Endothelial cell of umbilical vein (primary cell): ENCODE results near the gene ZC3H18. TPM values are rescaled to one million over a fixed set of nuclear protein-coding genes. Genes with fewer than 3 reads are reported as not detected.

ENCODE experiments used
- BruUV-seq: library from RNA; stranded (reverse); fragments of 400-500 nt; replicated peaks from 2 replicates; lab custom pipeline; 2021; lab: Mats Ljungman, UMichigan
- CTCF ChIA-PET: fragments of 300-600, 350-600 bp; sonication (Branson Sonifier 250); formaldehyde crosslinking; loops from one replicate; lab custom pipeline; 2021; ENCODE audit warnings: antibody characterized with exemption, inconsistent platforms; lab: Charles Lee
- POLR2A ChIA-PET: fragments of 300-600, 350-600 bp; sonication (Branson Sonifier 250); formaldehyde crosslinking; loops from one replicate; lab custom pipeline; 2021; ENCODE audit warnings: antibody characterized with exemption, inconsistent platforms; lab: Charles Lee
- DNase-seq: peaks from one replicate; pipeline ENCODE4 v3.0.0-alpha.2; 2011; ENCODE audit warnings: low read depth, low spot score
- FAIRE-seq: peaks from 2 replicates; lab custom pipeline; 2011; peaks lifted over from hg19 to GRCh38; lab: Jason Lieb, UNC
- H2AFZ ChIP-seq: 2 replicates; pipeline ENCODE4 v1.6.0; 2012; ENCODE audit warnings: low read depth, low read length, control low read depth, inconsistent platforms
- H3K27ac ChIP-seq: 2 replicates; pipeline ENCODE4 v1.5.1; 2011; ENCODE audit warnings: low read depth, mild to moderate bottlenecking, control low read depth, low read length, moderate library complexity; ENCODE audit not compliant: insufficient read depth
- H3K27me3 ChIP-seq, 2 experiments: 2 replicates each; pipeline versions ENCODE4 v1.6.0 to v1.6.1; 2011; ENCODE audit warnings: low read length in 2 of 2, mixed read lengths in 1 of 2; ENCODE audit not compliant: control insufficient read depth in 2 of 2, insufficient read depth in 2 of 2
- H3K36me3 ChIP-seq, 2 experiments: 2 replicates in 1 of 2; 3 replicates in 1 of 2; pipeline ENCODE4 v1.5.1; 2011; ENCODE audit warnings: low read length in 2 of 2, mild to moderate bottlenecking in 1 of 2, moderate library complexity in 1 of 2; ENCODE audit not compliant: control insufficient read depth in 2 of 2, insufficient read depth in 2 of 2; ENCODE audit errors: extremely low read depth in 1 of 2
- H3K4me1 ChIP-seq: 3 replicates; pipeline ENCODE4 v1.5.1; 2011; ENCODE audit warnings: mild to moderate bottlenecking, low read length; ENCODE audit not compliant: control insufficient read depth, insufficient read depth; ENCODE audit errors: extremely low read depth
- H3K4me2 ChIP-seq: 2 replicates; pipeline ENCODE4 v1.6.1; 2011; ENCODE audit warnings: low read length, control low read depth, mixed read lengths; ENCODE audit not compliant: insufficient read depth
- H3K4me3 ChIP-seq, 3 experiments: fragments of 200-600 bp in 1 of 3; sonication (generic), shearing (Covaris generic) in 1 of 3; replicated peaks in 1 of 3; 2 replicates each; pipeline ENCODE4 v1.5.1; 2011 to 2016; ENCODE audit warnings: control low read depth in 3 of 3, low read length in 3 of 3, mild to moderate bottlenecking in 2 of 3, inconsistent platforms in 1 of 3, low read depth in 1 of 3, moderate library complexity in 1 of 3; ENCODE audit not compliant: insufficient read depth in 1 of 3
- H3K79me2 ChIP-seq: 2 replicates; pipeline ENCODE4 v1.6.0; 2012; ENCODE audit warnings: low read length, inconsistent platforms; ENCODE audit not compliant: control insufficient read depth, insufficient read depth
- H3K9ac ChIP-seq: replicated peaks from 2 replicates; pipeline ENCODE3; 2011; ENCODE audit warnings: low read length, control low read depth; ENCODE audit not compliant: insufficient read depth; ENCODE audit errors: extremely low read depth
- H3K9me1 ChIP-seq: replicated peaks from 3 replicates; pipeline ENCODE4 v1.6.0; 2011; ENCODE audit warnings: mild to moderate bottlenecking, low read length; ENCODE audit not compliant: control insufficient read depth, insufficient read depth; ENCODE audit errors: extremely low read depth
- H3K9me3 ChIP-seq: replicated peaks from 2 replicates; pipeline ENCODE4 v1.5.1; 2012; ENCODE audit warnings: low read length, inconsistent platforms; ENCODE audit not compliant: control insufficient read depth, insufficient read depth
- H4K20me1 ChIP-seq: replicated peaks from 2 replicates; pipeline ENCODE3; 2011; ENCODE audit warnings: mild to moderate bottlenecking, low read length; ENCODE audit not compliant: control insufficient read depth, insufficient read depth; ENCODE audit errors: extremely low read depth
- FOS ChIP-seq: IDR thresholded peaks from 2 replicates; pipeline ENCODE4 v1.6.1; 2011; ENCODE audit warnings: mild to moderate bottlenecking, low read length, moderate library complexity, borderline replicate concordance; ENCODE audit not compliant: insufficient read depth
- GATA2 ChIP-seq: IDR thresholded peaks from 2 replicates; pipeline ENCODE4 v1.7.0; 2011; ENCODE audit warnings: low read depth, mild to moderate bottlenecking, moderate library complexity, mixed read lengths, low read length; ENCODE audit not compliant: insufficient read length, insufficient read depth
- JUN ChIP-seq: IDR thresholded peaks from 2 replicates; pipeline ENCODE4 v1.6.1; 2011; ENCODE audit warnings: borderline replicate concordance, low read depth; ENCODE audit not compliant: insufficient read length, insufficient read depth
- MYC ChIP-seq: IDR thresholded peaks from one replicate; pipeline ENCODE4 v1.6.1; 2011; ENCODE audit warnings: mild to moderate bottlenecking, low read depth, low read length
- POLR2AphosphoS5 ChIP-seq: IDR thresholded peaks from 2 replicates; pipeline ENCODE4 v1.6.1; 2012; ENCODE audit warnings: low read depth, mild to moderate bottlenecking, control low read depth, low read length, moderate library complexity; ENCODE audit not compliant: insufficient read depth
- dilution Hi-C: fragments of 300-500 bp; cut with MboI; formaldehyde crosslinking; loops from one replicate; pipeline ENCODE4 v1.15.0; 2019; ENCODE audit warnings: low sequenced_read_pairs; ENCODE audit not compliant: extremely low pct_ligation_motif_present
- intact Hi-C: fragments of 100-400 bp; cut with micrococcal nuclease; formaldehyde crosslinking; loops from one replicate; pipeline ENCODE4 v1.10.0; 2022
- polyA plus RNA-seq, 4 experiments: library from polyadenylated mRNA; depleted of rRNA in 3 of 4; stranded (reverse) in 3 of 4; unstranded in 1 of 4; fragments of >200 nt; gene quantifications; 2 replicates each; pipeline versions ENCODE4 v1.2.1 to v1.2.3, GENCODE V29; 2011 to 2012; ENCODE audit warnings: missing spikeins in 1 of 4
- total RNA-seq: library from RNA; stranded (reverse); gene quantifications from 2 replicates; pipeline ENCODE4 v1.2.3, GENCODE V29; 2021

Gene ZC3H18
- total and polyA plus RNA-seq, 2 donors (not counting 3 experiments of a cell fraction or from before 2014, with no cell fraction given), result 12.1 to 52.8 TPM

DNA sequence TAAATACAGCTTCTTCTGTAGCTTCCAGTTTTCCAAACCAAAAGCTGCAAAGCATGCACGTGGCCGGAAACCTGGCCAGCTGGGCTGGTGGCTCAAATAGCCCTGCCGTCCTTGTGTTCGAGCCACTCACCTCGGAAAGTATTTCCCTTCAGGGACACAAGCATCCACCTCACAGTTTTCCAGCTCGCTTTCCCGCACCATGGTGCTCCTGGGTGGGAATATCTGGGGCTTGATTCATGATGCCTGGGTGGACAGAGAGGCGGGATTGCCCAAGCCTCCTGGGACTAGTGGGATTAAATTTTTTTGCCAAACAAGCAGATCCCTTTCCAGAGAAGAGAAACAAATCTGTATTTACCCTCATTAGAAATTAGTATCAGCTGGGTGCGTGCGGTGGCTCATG, 99.8 kb downstream of the ZC3H18 start:
- DNase-seq (no peak), FAIRE-seq (no peak)
- Histone ChIP-seq H3K9me3 (no peaks in the 10 kb centered on the region), H3K27ac (no peak overlapping the region), H3K4me3 (no peak overlapping the region), H3K9ac (no peak overlapping the region), H3K4me2 (no peak overlapping the region), H3K27me3 (no peaks in the 10 kb centered on the region), H3K4me1 (peaks cover 5% of the 10 kb centered on the region), H3K79me2 (no peaks in the 10 kb centered on the region), H4K20me1 (no peaks in the 10 kb centered on the region), H3K36me3 (peaks cover 0 to 2% of the 10 kb centered on the region in 2 experiments), H2AFZ (no peak overlapping the region), H3K9me1 (no peaks in the 10 kb centered on the region)
- POLR2A ChIA-PET, result no interaction called here
- CTCF ChIA-PET, result interaction anchor here (1.1 kb wide), 1 partner anchor 15 kb away, joined by 4 read pairs; no protein-coding TSS in a partner anchor
- dilution Hi-C loops (no loop called here), intact Hi-C loops (no loop called here)
- TF ChIP-seq FOS (no peak), MYC (no peak), GATA2 (no peak), JUN (no peak)
- BruUV-seq, result no TSS peak

DNA sequence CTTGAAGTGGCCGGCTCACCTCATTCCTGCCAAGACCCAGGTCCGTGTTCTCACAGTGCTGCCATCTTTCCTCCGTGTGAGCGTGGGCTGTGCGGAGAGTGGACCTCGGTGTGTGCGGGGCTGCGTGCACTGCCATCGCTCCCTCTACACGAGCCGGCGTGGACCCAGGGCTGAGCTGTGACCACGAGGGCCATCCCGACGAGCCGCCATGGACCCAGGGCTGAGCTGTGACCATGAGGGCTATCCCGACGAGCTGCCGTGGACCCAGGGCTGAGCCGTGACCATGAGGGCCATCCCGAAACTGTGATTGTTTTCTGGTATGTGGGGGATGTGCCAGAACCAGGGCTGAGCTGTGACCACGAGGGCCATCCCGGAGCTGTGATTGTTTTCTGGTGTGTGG, 101.6 kb downstream of the ZC3H18 start:
- dilution Hi-C loops, result no loop called here

More for the DNA sequence above, 101.6 kb downstream of the ZC3H18 start:
- Histone ChIP-seq H3K9me1 (no peaks in the 10 kb centered on the region), H3K9me3 (no peaks in the 10 kb centered on the region), H2AFZ (no peak overlapping the region), H3K27me3 (no peaks in the 10 kb centered on the region), H3K9ac (no peak overlapping the region), H3K4me2 (no peak overlapping the region), H3K36me3 (peaks cover 0 to 2% of the 10 kb centered on the region in 2 experiments), H4K20me1 (no peaks in the 10 kb centered on the region), H3K4me1 (no peaks in the 10 kb centered on the region), H3K79me2 (no peaks in the 10 kb centered on the region), H3K27ac (no peak overlapping the region), H3K4me3 (no peak overlapping the region)
- TF ChIP-seq JUN (no peak), POLR2AphosphoS5 (no peak), GATA2 (no peak)
- no peak for FAIRE-seq
- BruUV-seq, result no TSS peak
- intact Hi-C loops, result no loop called here
- ChIA-PET POLR2A (no interaction called here), CTCF (interaction anchor here (1.6 kb wide), 1 partner anchor 15 kb away, joined by 3 read pairs; no protein-coding TSS in a partner anchor)
- DNase-seq, result no peak
